HG02885 (cell line): Measurements from ENCODE around the gene ERAL1.
"Not testable (repeated sequence)": the region's sequence is repeated elsewhere in the genome, so short reads cannot be mapped to it uniquely, and the experiment has no call there.

Experiments
- ATAC-seq: cut with Tn5 transposase; IDR thresholded peaks from one replicate; pipeline ENCODE4 v1.9.1; 2021; ENCODE audit warnings: mild to moderate bottlenecking; ENCODE audit not compliant: unreplicated experiment, poor library complexity

The ERAL1 gene

DNA sequence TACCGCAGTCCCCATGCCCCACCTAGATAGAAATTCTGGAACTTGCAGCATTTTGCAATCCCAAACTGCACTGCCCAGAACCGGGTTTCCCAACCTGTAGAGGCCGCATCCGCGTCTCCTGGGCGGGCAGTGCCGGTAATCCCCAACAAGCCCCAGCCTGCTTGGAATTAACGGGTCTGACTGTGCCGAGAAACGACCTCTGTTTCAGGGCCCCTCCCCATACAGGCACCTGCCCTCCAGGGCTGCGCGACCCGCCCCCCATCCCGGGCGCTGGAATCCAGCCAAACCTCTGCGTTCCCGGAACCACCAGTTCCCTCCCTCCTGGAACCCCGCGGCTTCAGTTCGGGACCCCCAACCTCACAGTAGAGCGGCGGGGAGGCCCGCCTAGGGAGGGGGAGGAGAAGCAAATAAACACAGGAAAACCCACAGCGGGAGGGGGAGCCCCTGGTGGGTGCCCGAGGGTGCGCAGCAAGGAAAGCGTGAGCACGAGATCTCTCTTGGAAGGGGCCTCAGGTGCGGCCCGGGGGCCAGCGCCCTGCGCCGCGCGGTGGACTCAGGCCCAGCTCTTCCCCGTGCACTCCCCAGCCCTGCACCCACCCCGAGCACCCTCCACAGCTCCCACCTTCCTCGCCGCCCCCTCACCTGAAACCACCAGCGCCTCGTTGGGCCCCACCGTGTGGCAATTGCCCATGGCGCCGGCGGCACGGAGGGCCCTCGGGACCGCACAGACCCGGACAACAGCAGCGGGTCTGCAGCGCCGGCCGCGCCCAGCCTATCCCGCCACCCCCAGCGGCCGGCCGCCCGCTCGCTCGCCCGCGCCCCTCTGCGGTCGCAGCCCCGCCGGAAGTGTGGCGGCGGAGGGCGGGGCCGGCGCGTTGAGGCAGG lies 42.3 kb downstream of the ERAL1 start, which contains the start of gene FLOT2:
TSS of gene FLOT2 (minus strand) at position 850 of the 885 bp plus-strand sequence. CDS start at position 691, 159 bp downstream.
- ATAC-seq = peak; percentile 42

DNA sequence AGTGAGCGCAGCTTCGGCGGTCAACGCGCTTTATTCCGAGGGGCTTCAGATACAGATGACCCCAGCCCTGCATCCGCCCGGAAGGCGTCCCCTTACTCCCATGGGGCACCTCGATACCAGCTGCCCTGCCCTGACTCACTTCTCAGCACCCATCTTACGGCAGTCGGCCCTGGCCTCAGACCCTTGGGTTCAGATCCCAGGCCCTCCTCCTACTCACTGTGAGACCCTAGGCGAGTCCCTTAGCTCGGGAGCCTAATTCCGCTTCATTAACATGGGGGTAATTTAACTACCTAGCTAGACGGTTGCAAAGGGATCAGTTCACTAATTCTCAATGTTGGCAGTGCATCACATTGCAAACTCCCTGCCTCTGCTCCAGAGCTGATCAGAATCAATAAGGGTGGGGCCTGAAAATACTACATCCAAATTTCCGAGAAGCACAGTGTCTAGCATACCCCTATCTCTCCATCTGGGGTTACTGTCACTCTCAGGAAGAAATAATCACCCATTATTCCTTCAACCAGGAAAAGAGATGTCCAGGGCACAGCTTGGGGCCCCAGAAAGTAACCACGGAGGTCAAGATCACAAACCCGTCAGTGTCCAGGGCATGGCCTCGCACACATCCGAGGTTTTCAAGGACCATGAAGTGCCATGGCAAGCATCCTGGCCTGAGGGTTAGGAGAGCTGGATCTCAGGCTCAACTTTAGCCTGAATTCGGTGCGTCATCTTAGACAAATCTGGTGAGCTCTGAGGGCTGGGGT lies 43.1 kb downstream of the ERAL1 start:
- ATAC-seq = no peak

GRCh38 chr17:28898527-28898955 lies 43.7 kb downstream of the ERAL1 start:
- no peak for ATAC-seq

DNA sequence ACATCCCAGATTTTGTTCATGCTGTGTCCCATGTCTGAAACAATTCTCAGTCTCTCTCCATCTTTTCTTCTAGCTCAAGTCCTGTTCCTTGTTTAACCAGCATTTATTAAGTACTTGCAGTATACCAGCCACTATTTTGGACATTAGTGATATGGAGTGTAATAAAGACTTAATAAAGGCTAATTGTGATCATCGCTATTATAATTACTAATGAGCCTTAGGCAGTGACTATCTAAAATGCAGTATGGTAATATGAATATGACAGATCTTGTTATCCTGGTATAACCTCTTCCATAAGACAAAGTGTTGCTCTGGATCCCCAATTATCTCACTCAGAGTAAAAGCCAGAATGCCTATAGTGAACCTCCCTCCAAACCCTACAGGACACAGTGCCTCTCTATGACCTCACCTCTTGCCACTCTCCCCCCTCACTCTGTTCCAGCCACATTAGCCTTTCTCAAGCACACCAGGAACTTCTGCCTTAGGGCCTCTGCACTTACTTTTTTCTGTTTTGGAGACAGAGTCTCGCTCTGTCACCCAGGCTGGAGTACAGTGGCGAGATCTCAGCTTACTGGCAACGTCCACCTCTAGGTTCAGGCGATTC lies 44.5 kb downstream of the ERAL1 start:
- ATAC-seq = no peak

DNA sequence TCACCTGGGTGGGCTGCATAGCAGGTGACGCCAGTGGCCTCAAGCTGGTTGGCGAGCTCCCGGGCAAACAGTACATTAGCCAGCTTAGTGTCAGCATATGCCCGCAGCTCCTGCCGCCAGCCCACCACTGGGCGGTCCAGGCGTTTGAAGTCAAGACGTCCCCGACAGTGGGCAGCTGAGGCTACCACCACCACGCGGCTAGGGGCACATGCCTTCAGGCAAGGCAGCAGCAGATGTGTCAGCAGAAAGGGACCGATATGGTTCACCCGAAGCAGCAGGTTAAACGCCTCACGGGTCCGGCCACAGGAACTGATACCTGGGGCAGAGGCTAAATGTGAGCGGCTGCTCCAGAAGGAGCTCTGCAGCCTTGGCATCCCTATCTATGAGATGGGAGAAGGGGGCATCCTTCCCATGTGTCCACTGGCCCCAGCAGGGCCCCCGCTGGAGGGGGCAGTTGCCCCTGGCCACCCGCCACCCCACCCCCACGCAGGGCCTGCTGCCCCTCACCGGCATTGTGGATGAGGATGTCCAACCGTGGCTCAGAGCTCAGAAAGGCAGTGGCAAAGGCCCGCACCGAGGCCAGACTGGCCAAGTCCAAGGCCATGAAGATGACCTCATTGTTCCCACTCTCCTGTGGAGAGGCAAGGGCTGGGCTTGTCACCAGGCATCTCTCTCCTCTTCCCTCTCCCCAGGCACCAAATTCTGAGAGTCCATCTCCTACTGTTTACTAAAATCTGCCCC lies 46.3 kb downstream of the ERAL1 start:
- ATAC-seq = no peak

GRCh38 chr17:28901866-28902818 lies 47.3 kb downstream of the ERAL1 start:
- ATAC-seq = peak; percentile 39

DNA sequence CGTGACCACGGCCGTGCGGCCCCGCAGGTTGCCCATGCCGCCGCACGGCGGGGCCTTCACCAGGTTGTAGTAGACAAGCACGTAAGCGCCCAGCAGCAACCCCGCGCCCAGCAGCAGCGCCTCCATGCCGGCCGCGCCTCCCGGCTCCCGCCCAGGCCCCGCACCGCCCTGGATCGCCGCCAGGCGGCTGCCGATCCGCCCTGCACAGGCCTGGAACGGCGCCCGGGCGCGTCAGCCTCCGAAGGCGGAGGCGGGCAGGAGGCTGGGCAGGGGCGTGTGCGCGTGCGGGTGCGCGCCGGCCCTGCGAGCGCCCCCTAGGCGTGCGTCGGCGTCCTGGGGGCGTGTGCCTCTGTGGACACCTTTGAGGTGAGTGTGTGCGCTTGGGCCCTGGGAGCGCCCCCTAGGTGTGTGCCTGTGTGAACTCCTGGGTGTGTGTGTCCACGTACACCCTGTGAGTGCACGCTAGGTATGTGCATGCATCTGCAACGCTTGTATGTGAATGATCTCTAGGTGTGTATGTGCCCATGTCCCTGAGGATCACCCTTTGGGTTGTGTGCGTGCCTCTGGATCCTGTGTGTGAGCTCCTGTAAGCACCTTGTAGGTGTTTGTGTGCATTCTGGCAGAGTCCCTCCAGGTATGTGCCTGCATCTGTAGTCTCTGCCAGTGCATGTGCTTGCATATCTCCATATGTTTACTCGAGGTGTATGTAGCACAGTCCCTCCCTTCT lies 48.2 kb downstream of the ERAL1 start, which contains the start of gene DHRS13:
TSS of gene DHRS13 (minus strand) at position 261 of the 727 bp plus-strand sequence. CDS start at position 126, 135 bp downstream.
- ATAC-seq = peak; percentile 88

GRCh38 chr17:28903546-28903841 lies 48.7 kb downstream of the ERAL1 start:
- not testable (repeated sequence) for ATAC-seq

- ATAC-seq = no peak
Measured at GRCh38 chr17:28904800-28905199, 50.0 kb downstream of the ERAL1 start.

GRCh38 chr17:28906276-28906675 lies 51.5 kb downstream of the ERAL1 start:
- no peak for ATAC-seq

GRCh38 chr17:28906706-28907438 lies 52.1 kb downstream of the ERAL1 start:
- ATAC-seq = no peak

DNA sequence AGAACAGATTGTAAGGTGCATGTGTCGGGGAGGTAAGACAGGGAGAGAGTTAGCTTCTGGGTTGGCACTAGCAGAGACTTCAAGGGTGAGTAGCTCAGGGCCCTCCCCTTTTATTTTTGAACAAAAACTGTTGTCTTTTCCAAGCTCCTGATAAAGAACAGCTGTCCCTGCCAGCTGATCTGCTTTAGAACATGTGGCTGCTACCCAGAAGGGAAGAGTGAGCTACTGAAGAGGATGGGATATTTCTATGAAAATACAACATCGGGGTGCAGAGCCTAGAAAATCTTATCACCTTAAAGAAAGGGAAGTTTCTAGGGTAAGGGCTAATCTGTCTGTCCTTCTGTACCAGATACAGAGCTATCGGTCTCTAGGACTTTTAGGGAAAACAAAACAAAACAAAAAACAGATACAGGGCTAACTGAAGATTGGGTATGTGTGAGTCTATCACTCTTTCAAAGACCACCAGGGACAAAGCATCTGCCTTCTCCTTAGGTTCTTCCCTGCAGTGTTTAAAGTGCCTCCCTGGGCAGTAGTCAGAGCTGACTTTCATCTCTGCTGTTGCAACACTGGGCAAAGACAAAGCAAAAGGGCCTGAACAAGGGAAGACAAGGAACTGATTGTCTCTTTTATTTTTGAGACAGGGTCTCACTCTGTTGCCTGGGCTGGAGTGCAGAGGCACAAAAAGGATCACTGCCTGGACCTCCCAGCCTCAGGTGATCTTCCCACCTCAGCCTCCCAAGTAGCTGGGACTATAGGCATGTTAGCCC lies 53.1 kb downstream of the ERAL1 start:
- ATAC-seq = no peak

GRCh38 chr17:28908640-28909167 lies 53.9 kb downstream of the ERAL1 start:
- no peak for ATAC-seq

DNA sequence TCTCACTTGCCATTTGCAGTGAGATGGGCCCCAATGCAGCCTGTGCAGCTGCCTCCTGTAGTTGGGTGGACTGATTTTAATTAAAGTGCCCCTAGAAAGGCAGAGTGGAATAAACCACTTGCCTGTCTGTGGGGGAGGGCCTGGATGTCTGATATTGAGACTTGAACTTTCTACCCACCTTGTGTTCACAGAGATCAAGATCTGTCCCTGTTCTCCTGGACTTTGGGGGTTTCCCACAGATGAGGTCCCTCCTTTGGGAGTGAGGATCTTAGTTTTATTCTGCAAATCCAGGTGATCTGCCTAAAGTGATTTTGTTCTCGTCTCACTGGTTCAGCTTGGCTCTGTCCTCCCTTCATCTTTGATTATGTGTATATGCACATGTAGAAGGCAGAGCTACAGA lies 55.7 kb downstream of the ERAL1 start:
- no peak for ATAC-seq
